ENCODE measurements around the gene TLE3. TPM values are rescaled to one million over a fixed set of nuclear protein-coding genes. Genes with fewer than 3 reads are reported as not detected.

TLE3 gene
- total and polyA plus RNA-seq, 2 of the 4 experiments (the other 2 are of a cell fraction): 6.5 to 16.3 TPM

DNA sequence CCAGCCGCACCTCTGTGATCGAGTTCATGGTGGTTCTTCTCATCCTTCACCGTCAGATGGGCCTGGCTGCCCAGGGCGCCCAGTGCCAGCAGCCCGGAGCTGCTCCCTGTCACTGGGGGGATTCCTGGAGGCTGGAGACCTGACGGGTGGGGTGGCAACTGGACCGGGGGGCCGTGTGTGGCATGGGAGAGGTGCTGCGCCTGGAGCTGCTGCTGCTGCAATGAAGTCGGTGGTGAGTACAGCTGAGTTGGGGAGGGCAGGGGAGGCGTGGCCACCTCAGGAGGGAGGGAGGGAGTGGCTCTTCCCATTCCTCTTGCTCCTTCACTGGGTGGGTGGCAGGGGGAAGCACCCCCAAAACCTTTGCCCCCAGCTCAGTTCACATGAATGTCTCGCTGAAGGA is 31.7 kb downstream of the TLE3 start:
- Histone ChIP-seq H3K4ac (ENCODE audit: low read depth, low read length) (peak overlapping the region; percentile 8; the same call in 1 of the 2 replicates), H3K79me1 (ENCODE audit: low read depth in 1 of 2, low read length in 2 of 2) (peaks cover 24 to 66% of the 10 kb centered on the region in 2 experiments), H3K4me1 (ENCODE audit: control insufficient read depth, insufficient read depth, low read length) (peaks cover 21% of the 10 kb centered on the region), H2AK9ac (replicated peaks; ENCODE audit: low read depth, low read length, poor library complexity) (no peak overlapping the region), H2BK20ac (ENCODE audit: low read depth, low read length) (no peak overlapping the region), H3K23ac (ENCODE audit: low read depth, low read length) (no peak overlapping the region), H3K56ac (ENCODE audit: extremely low read depth, insufficient read depth, low read length) (no peak overlapping the region), H4K5ac (ENCODE audit: low read depth, low read length) (no peak overlapping the region), H3K14ac (replicated peaks; ENCODE audit: low read depth, low read length) (no peak overlapping the region), H4K91ac (ENCODE audit: insufficient read depth, low read depth, low read length) (no peak overlapping the region), H4K20me1 (ENCODE audit: insufficient read depth, low read length) (peaks cover 58% of the 10 kb centered on the region), H3K27me3 (ENCODE audit: control insufficient read depth, insufficient read depth, low read length) (no peaks in the 10 kb centered on the region), H3K9ac (ENCODE audit: low read depth, low read length) (no peak overlapping the region), H3K18ac (ENCODE audit: low read depth, low read length) (no peak overlapping the region), H2AFZ (replicated peaks; ENCODE audit: low read length, poor library complexity) (no peak overlapping the region), H2AK5ac (ENCODE audit: low read depth, low read length) (no peak overlapping the region), H3K4me2 (ENCODE audit: low read depth, low read length) (no peak overlapping the region), H3K9me3 (ENCODE audit: control insufficient read depth, insufficient read depth, low read length) (no peaks in the 10 kb centered on the region), H3K36me3 (ENCODE audit: control insufficient read depth, insufficient read depth, low read length) (peaks cover 55% of the 10 kb centered on the region), H4K8ac (ENCODE audit: low read depth in 2 of 2, low read length in 2 of 2) (no peak overlapping the region), H3K27ac (ENCODE audit: insufficient read depth, low read length) (peak overlapping the region; percentile 6; the same call in 1 of the 2 replicates), H2BK5ac (ENCODE audit: low read depth, low read length, poor library complexity, severe bottlenecking) (no peak overlapping the region), H2BK15ac (ENCODE audit: low read depth, low read length) (no peak overlapping the region), H3K4me3 (ENCODE audit: insufficient read depth, low read depth, low read length) (no peak overlapping the region), H3K9me1 (ENCODE audit: insufficient read depth, low read length) (peaks cover 21% of the 10 kb centered on the region; the same call in 1 of the 2 replicates), H2BK120ac (ENCODE audit: low read depth, low read length) (no peak overlapping the region)
- DNase-seq (no peak), ATAC-seq (ENCODE audit: low read depth) (no peak)
- TF ChIP-seq FOS (IDR thresholded peaks at IDR 0.05; ENCODE audit: low read depth, low read length) (no peak), ELK1 (IDR thresholded peaks at IDR 0.05; ENCODE audit: borderline replicate concordance, low read depth, low read length) (no peak), RAD21 (IDR thresholded peaks at IDR 0.05; ENCODE audit: low read length) (no peak), MAFK (IDR thresholded peaks at IDR 0.05; ENCODE audit: low read depth, low read length) (no peak), MXI1 (IDR thresholded peaks at IDR 0.05; ENCODE audit: borderline replicate concordance, low read depth, low read length) (no peak), USF2 (IDR thresholded peaks at IDR 0.05; ENCODE audit: low read depth, low read length) (no peak)
- in situ Hi-C loops (cut with MboI; ENCODE audit: low sequenced_read_pairs) (no loop called here), dilution Hi-C loops (cut with HindIII; ENCODE audit: low sequenced_read_pairs, unreplicated experiment) (no loop called here), intact Hi-C loops (cut with micrococcal nuclease) (no loop called here)
- POLR2A ChIA-PET (ENCODE audit: unreplicated experiment): no interaction called here
- CTCF ChIA-PET: no interaction called here
- 100% methylated on average over 2 of the region's 12 CpGs; no CpG with 5 or more reads in 1 of the 2 experiments for WGBS, 2 experiments (ENCODE audit: extremely low coverage in 2 of 2, insufficient read length in 1 of 2)
- BruUV-seq (replicated peaks): no TSS peak
